Activated CD8-positive, alpha-beta memory T cell treated with anti-CD3 and anti-CD28 coated beads for 36 hours (primary cell): ENCODE measurements around the gene MCRIP2. TPM values are rescaled to one million over a fixed set of nuclear protein-coding genes. Genes with fewer than 3 reads are reported as not detected.

Source experiments
- CTCF ChIA-PET: fragments of 350-600 bp; sonication (Branson Sonifier 250); formaldehyde crosslinking; loops from one replicate; lab custom pipeline; 2021; ENCODE audit warnings: antibody characterized with exemption; lab: Charles Lee
- POLR2A ChIA-PET: fragments of 350-600 bp; sonication (Branson Sonifier 250); formaldehyde crosslinking; loops from one replicate; lab custom pipeline; 2021; ENCODE audit warnings: antibody characterized with exemption; lab: Charles Lee
- total RNA-seq, 2 experiments: library from RNA; stranded (reverse); gene quantifications; one replicate each; pipeline ENCODE4 v1.2.3, GENCODE V29; 2021

Gene MCRIP2
- total RNA-seq, 2 experiments from 2014 or later: 63.5 to 73.0 TPM

GRCh38 chr16:694863-695354, 53.3 kb downstream of the MCRIP2 start:
- POLR2A ChIA-PET: interaction anchor here (0.5 to 1.0 kb wide), 4 partner anchors 26 to 258 kb away, joined by 3 to 7 read pairs (median 3); partner anchors contain the start of genes ANTKMT, CHTF18 and RPUSD1
- CTCF ChIA-PET: interaction anchor here (0.7 to 2.0 kb wide), 9 partner anchors 11 to 91 kb away, joined by 3 to 10 read pairs (median 5); partner anchors contain the start of genes ANTKMT, JMJD8 and METRN

GRCh38 chr16:695355-696089, 53.9 kb downstream of the MCRIP2 start:
- ChIA-PET CTCF (interaction anchor here (0.7 to 2.0 kb wide), 10 partner anchors 12 to 90 kb away, joined by 3 to 10 read pairs (median 5); partner anchors contain the start of genes ANTKMT, JMJD8 and METRN), POLR2A (interaction anchor here (0.5 to 1.0 kb wide), 5 partner anchors 26 to 93 kb away, joined by 3 read pairs; partner anchors contain the start of genes ANTKMT, CHTF18 and RPUSD1)

Other genes starting within 250 kb of the MCRIP2 start
- gene NME4, start 244.6 kb upstream of the MCRIP2 start, total RNA-seq: 10 to 100 TPM; 16.6 to 17.7 TPM
- gene DECR2, start 239.9 kb upstream of the MCRIP2 start, total RNA-seq: 10 to 100 TPM in 1 of 2 experiments, 1 to 10 TPM in 1; 8.2 to 10.2 TPM
- 10 to 100 TPM; 28.2 to 29.3 TPM for gene RAB11FIP3, start 216.2 kb upstream of the MCRIP2 start, total RNA-seq
- gene CAPN15, start 114.1 kb upstream of the MCRIP2 start, total RNA-seq: 100 to 1,000 TPM; 107 to 108 TPM
- not detected for gene PRR35, start 81.4 kb upstream of the MCRIP2 start, total RNA-seq
- under 1 TPM; 0.25 to 0.27 TPM for gene NHLRC4, start 74.8 kb upstream of the MCRIP2 start, total RNA-seq
- gene PIGQ, start 71.9 kb upstream of the MCRIP2 start, total RNA-seq: 10 to 100 TPM; 46.7 to 50.8 TPM
- 10 to 100 TPM in 1 of 2 experiments, 1 to 10 TPM in 1; 8.9 to 11.1 TPM for gene RAB40C, start 51.8 kb upstream of the MCRIP2 start, total RNA-seq
- under 1 TPM; 0.15 to 0.19 TPM for gene WFIKKN1, start 10.8 kb upstream of the MCRIP2 start, total RNA-seq
- gene METTL26, start 5.5 kb upstream of the MCRIP2 start, total RNA-seq: 100 to 1,000 TPM; 136 to 137 TPM
- gene WDR90, start 7.5 kb downstream of the MCRIP2 start, total RNA-seq: 10 to 100 TPM; 87.3 to 89.6 TPM
- 100 to 1,000 TPM; 136 to 147 TPM for gene RHOT2, start 26.3 kb downstream of the MCRIP2 start, total RNA-seq
- gene RHBDL1, start 33.8 kb downstream of the MCRIP2 start, total RNA-seq: under 1 TPM; 0.48 to 0.63 TPM
- 100 to 1,000 TPM; 100 to 106 TPM for gene STUB1, start 38.6 kb downstream of the MCRIP2 start, total RNA-seq
- 10 to 100 TPM; 48.7 to 49.3 TPM for gene JMJD8, start 42.5 kb downstream of the MCRIP2 start, total RNA-seq
- 10 to 100 TPM; 22.0 to 23.6 TPM for gene WDR24, start 48.6 kb downstream of the MCRIP2 start, total RNA-seq
- 1 to 10 TPM; 4.1 to 5.7 TPM for gene FBXL16, start 64.0 kb downstream of the MCRIP2 start, total RNA-seq
- gene METRN, start 73.3 kb downstream of the MCRIP2 start, total RNA-seq: 10 to 100 TPM; 35.3 to 37.7 TPM
- 10 to 100 TPM; 69.1 to 69.9 TPM for gene ANTKMT, start 79.3 kb downstream of the MCRIP2 start, total RNA-seq
- gene CCDC78, start 84.6 kb downstream of the MCRIP2 start, total RNA-seq: 1 to 10 TPM; 8.6 TPM
- gene HAGHL, start 85.3 kb downstream of the MCRIP2 start, total RNA-seq: 10 to 100 TPM; 29.0 to 31.5 TPM
- gene CIAO3, start 99.2 kb downstream of the MCRIP2 start, total RNA-seq: 10 to 100 TPM; 33.4 to 34.5 TPM
- not detected for gene MSLN, start 118.9 kb downstream of the MCRIP2 start, total RNA-seq
- 10 to 100 TPM; 40.6 to 44.4 TPM for gene RPUSD1, start 146.6 kb downstream of the MCRIP2 start, total RNA-seq
- gene CHTF18, start 146.8 kb downstream of the MCRIP2 start, total RNA-seq: 100 to 1,000 TPM; 122 to 128 TPM
- not detected for gene GNG13, start 158.9 kb downstream of the MCRIP2 start, total RNA-seq